HG02763 (cell line): ENCODE results near the gene BEND7.

ENCODE experiments used
- ATAC-seq: cut with Tn5 transposase; IDR thresholded peaks from one replicate; pipeline ENCODE4 v1.9.1; 2021; ENCODE audit warnings: mild to moderate bottlenecking, moderate library complexity; ENCODE audit not compliant: unreplicated experiment

BEND7 gene

GRCh38 chr10:13525663-13526062 lies 3.2 kb downstream of the BEND7 start:
- no peak for ATAC-seq

DNA sequence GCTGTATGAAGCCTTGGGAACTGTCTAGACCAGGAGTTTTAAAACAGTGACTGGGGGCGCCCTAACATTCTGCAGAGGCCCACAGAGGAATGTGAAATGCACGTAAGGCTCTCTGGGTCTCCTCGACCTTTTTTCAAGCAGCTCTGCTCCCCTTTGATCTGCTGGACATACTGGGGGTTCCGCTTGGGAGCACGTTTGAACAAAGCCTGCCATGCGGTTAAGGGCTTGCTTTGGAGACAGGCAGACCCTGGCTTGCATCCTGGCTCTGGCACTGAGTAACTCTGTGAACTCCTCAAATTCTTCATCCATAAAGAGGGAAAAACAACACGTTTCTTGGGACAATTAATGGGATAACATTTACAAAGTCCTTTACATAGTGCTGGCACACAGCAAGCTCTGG lies 7.8 kb downstream of the BEND7 start:
- no peak for ATAC-seq

DNA sequence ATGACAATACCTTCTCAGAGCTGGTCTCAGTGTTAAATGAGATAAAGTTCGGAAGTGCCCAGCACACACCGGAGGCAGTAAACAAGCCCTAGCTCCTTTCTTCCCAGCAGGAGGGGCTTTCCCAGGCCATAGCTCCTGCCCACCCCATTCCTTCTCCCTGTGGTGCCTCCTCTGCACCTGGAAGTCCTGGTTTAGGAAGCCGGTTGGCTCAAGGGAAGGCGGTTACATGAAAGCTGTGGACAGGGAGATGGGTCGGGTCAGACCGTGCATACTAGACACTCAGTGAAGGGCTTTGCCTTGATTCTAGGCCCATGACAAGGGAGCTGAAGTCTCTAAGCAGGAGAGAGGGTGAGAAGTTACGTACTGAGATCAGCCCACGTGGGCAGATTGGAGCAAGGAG lies 8.6 kb downstream of the BEND7 start:
- ATAC-seq = no peak

DNA sequence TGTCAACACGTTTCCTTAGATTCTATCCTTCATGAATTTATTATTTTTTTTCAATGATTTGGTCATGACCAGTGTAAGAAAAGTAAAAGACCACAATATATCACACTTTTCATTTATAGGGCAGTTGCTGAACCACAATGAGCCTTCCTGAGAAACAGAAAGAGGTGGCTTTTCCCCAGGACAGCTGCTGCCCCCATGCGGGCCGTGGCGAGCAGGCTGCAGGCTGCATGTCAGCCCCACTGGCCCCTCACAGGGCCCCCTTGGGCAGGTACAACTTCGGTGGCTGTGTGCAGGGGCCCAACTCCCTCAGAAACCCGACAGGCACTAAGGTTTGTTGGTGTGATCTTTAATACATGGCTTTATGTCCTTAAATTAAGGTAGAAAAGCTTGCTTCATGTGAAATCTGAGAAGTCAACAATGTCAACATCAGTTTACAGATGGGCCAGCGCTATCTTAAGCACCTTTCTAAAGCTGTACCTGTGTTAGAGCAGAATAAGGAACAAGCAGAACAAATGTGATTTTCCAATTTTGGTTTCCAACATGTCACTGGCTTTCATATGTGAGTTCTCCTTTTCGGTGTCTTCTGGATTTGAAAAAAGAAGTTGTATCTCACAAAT lies 10.6 kb downstream of the BEND7 start:
- no peak for ATAC-seq

DNA sequence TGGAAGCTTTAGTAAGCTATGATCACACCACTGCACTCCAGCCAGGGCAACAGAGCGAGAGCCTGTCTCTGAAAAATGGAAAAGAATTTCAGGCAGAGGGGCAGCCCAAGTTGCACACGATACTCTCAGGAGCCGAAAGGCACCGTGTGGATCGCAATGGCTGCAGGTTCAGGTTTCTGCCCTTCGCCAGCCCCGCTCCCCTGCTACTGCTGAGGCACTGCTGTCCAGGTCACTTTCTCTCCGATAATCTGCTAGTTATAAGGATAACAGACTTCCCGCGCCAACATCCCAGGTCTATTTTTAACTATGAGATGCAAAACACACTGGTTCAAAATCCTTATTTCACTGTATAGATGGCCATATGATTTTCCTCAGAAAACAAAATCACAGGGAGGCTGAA lies 11.1 kb downstream of the BEND7 start:
- no peak for ATAC-seq

DNA sequence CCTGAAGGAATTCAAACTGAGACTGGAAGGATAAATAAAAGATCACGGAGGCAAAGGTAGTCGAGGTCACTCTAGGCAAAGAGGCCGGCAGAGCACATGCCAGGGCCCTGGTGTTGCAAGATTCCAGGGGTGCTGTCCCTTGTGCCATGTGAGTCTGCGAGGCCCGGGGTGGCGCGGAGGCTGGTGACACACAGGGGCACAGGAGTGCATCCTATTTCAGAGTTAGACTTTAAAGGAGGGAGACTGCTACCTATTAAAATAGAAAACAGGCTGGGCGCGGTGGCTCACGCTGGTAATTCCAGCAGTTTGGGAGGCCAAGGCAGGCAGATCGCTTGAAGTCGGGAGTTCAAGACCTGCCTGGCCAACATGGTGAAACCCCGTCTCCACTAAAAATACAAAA lies 12.6 kb downstream of the BEND7 start:
- ATAC-seq = no peak

DNA sequence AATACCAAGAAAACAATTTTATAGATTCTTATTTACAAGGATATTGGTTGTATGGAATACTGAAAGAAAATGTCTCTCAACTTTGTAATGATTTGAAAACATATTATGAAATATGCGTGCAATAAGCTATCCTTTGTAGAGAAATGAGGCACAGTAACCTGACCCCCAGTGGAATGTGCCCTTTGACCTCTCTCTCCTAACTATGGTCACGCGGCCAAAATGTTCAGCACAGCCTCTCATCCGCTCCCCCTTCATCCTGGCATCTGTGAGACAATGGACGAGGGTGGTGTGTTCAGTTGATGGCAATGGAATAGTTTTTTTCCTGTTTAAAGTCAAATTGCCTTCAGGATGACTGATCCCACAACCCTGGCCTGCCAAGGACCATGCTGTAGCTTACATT lies 13.3 kb downstream of the BEND7 start:
- ATAC-seq = no peak

DNA sequence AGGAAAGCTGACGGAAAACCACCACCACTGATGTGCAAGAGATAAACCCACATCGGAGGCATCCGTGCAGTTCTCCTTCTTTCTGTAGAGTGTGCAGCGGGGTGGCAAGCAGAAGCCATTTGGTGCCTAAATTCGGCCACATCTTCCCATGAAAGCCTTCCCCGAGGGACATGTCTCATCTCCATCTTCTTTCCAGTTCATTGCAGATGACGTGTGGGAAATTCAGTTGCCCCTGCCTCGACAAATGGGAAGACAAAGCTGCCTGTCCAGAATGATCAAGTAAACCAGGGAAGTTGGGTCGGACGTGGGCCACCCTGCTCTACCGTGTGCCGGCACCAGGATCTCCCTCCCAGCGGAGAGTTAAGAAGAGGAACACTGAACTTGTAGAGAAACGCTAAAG lies 14.5 kb downstream of the BEND7 start:
- no peak for ATAC-seq

GRCh38 chr10:13512564-13512963 lies 16.2 kb downstream of the BEND7 start:
- ATAC-seq = no peak

DNA sequence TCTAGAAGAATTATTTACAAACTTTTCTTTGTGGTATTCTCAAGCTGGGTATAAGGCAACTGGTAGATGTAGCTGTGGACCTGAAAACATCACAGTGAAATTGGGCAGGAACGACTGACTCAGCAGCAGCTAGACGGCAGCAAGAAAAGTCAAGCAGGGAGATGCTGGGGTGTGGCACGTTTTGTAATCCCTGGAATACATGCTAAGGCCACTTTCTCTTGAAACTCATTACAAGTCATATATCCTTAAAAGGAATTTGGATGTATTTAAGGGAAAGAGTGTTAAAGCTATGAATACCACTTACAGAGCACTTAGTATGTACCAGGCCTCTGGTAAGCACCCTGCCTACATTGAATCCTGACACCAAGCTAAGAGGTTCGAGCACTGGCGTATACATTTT lies 17.4 kb downstream of the BEND7 start:
- no peak for ATAC-seq

DNA sequence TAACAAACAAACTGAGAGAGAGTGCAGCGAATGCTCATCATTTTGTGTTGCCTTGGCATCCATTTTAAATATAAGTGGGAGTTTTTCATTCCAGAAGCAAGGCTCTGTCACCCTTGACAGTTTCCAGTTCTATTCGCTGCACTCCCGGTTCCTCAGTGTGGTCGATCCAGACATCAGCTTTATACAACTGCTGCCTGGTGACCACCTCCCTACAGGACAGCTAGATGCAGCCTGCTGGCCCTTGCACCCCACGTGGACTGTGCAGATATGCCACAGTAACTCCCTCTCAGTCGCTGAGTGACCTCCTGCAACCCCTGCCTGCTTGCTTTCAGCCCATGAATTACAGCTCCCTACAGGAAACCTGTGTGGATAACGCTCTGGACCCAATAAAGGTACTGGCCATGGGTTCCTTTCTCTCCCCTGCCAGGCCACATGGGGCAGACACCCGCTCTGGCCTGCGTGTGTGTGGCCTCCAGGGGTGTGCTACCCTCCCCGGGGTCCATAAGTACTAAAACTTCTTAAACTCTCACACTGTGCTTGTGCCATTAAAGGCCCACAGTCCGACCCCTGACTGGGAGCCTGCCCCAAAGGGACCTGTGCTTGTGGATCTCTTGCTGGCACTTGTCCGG lies 23.6 kb downstream of the BEND7 start:
- ATAC-seq = no peak

GRCh38 chr10:13503745-13504463 lies 24.9 kb downstream of the BEND7 start:
- ATAC-seq = no peak

DNA sequence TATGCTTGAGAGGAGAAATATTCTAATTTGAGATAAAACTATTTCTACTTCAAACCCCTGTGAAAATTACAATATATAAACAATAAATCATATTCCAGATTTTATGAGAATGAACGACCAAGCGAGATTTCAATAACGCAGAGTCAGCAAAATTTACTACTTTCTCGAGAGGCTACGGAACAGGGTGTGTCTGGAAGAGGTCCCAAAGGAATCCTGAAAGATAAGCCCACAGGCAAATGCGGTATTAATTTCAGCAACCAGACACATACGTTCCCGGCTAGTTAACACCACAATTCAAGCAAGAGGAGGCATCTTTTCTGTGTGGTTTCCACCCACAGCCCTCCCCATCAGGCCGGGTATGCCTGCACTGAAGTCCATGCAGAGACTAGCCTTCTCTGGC lies 26.4 kb downstream of the BEND7 start:
- ATAC-seq = no peak

DNA sequence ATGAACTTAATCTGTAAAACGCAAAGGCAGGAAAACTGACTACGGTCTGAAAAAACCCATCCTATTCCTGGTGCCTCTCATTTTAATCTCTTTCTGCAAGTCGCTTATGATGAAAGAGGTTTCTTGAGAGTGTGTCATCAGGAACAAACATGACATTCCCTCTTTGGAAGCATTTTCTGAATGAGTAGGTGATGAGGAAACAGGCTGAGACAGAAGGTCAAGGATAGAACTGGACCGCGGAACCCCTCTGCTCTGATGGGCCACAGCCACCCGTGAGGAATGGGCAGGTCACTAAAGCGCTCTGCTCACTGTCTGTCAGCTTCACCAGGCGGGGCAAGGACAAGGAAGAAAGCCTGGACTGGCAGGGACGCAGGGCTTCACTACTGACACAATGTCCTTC lies 28.6 kb downstream of the BEND7 start:
- ATAC-seq = no peak

DNA sequence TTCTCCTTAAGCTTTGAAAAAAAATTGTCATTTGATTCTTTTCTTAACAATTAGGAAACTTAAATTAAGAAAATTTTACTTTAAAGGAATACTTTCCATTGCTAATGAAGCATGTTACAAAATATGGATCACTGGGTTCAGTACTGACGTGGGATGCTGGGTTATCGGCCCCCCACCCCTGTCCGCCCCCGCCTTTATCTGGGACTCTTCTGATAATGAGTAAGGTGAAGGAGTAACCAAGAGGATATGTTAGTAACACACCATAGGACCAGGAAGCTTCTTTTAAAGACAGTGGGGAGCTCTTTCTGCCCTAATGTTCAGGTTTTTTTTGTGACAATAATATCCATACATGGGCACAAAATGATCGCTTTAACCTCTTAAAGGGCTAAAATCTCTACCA lies 29.7 kb downstream of the BEND7 start:
- no peak for ATAC-seq

DNA sequence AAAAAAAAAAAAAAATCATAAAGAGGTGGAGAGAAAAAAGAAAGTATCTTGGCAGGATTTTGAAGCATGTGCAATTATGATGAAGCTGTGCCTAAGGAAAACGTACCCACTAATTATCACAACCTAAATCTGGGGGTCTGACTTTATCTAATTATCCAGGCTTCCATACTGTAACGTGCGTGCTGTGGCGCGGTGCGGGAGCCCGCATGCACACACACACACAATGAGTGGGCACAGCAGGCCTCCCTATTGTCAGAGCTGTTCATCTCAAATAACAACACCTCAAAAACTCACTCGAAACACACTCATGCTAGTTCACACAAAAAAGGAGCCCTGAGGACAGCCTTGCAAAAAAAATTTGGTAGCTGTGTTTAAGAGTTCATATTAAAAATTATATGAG lies 31.9 kb downstream of the BEND7 start:
- ATAC-seq = no peak

DNA sequence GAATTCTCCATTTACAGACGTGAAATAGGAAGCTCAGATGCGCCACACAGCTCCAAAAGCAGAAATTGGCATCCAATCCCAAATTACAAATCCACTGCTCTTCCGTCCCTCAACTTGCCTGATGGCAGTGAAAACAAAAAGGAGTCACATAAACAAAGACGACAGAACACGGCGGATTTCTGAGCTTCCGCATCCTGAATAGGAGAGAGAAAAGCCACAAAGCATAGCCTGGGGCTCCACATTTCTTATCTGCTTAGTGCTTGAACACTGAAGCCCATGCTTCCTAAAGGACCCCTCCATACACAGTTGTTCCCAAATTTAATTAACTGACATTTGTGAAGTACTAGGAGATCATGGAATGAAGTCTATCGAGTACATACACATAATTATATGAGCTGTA lies 32.6 kb downstream of the BEND7 start:
- ATAC-seq = no peak

DNA sequence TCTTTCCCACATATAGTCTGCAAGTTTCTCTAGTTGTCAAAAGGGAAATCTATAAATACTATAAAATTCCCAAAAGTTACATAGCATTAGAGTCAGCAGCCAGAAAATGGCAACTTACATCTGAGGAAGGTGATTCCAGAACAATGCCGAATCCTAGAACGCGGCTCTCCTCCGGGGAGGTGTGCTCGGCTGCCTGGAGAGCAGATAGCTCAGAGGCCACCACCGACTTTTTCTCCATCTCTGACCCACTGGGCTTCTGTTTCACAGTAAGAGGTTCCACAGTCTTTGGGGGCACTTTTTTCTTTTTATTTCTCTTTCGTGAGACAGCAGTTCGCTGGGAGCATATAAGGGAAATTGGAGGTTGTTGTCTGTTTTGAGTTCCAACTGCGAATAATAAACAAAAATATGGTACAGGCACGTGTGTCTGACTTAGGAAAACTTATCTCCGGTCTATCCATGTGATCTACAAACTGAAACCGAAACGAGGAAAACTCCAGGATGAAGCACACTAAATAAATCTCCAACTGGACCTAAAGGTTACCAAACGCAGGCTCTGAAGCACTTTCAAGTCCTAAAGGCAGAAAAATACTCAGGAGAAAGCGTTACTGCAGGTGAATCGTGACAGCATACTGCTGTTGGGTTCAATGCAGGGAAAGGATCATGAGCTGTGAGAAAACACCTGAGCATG lies 36.2 kb downstream of the BEND7 start:
- ATAC-seq = no peak

DNA sequence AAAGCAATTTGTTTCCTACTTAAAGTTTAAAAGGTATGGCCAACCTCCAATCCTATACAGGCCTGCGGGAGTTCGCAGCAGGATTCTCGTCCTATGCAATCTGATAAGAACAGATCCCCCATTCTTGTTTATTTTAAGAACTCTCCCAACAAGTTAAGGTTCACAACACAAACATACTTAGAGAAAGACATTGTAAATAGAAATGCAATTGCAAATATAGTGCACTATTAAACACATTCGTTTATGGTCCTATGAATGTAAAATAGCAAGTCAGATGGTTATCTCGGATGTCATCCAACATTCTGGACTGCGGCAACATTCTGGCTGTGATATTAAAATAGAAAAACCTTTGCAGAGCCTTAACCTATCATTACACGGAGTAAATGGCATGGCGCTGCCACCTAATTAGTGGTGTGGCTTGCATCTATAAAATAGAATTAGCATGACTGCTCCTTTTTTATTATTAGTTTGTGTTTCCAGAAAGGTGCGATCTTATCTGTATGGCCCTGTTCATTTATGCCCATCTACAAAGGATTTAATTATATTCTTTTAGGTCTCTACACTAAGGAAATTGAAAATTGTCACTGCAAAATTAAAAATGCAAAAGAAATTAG lies 37.0 kb downstream of the BEND7 start:
- no peak for ATAC-seq

GRCh38 chr10:13490503-13490902 lies 38.3 kb downstream of the BEND7 start:
- no peak for ATAC-seq

DNA sequence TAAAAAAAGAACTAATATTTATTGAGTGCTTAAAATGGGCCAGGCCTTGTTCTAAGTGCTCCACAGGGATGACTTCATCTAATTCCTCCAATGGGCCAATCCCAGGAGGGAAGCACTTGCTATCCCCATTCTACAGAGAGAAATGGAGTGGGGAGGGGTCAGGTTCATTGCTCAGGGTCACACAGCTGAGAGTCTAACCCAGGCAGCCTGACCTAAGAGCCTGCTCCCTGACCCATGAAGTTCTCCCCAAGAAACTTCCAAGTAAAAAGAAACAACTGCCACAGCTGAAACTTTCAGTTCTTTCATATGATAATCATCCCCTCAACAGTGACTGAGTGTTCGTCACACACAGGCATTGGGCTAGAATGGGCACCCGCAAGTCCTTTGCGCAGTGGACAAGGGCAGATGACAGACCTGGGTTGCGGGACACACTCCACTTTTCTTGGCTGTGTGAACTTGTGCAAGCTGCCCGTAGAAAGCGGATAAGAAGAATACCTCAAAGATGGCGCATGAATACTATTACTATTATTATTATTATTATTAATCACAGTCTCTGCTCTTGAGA lies 39.7 kb downstream of the BEND7 start:
- no peak for ATAC-seq
